Suprapubic skin (tissue), 4 donors: ENCODE measurements around the gene RPRD2. TPM values are rescaled to one million over a fixed set of nuclear protein-coding genes. Genes with fewer than 3 reads are reported as not detected.
A peak's percentile ranks its signal among the peaks of the same experiment; 100 is the strongest.
"Not testable (repeated sequence)": the region's sequence is repeated elsewhere in the genome, so short reads cannot be mapped to it uniquely, and the experiment has no call there.

Source experiments
- DNase-seq, 2 donors: peaks; one replicate each; pipeline ENCODE4 v3.0.0-alpha.2; 2019; ENCODE audit warnings: low spot score in 2 of 2
- H3K27ac ChIP-seq: fragments of 200-600 bp; sonication (generic); one replicate; pipeline ENCODE4 v1.5.1; 2019
- H3K27me3 ChIP-seq: fragments of 200-600 bp; sonication (generic); one replicate; pipeline ENCODE4 v1.5.1; 2019
- H3K36me3 ChIP-seq: fragments of 200-600 bp; sonication (generic); one replicate; pipeline ENCODE4 v1.5.1; 2019
- H3K4me1 ChIP-seq: fragments of 200-600 bp; sonication (generic); one replicate; pipeline ENCODE4 v1.5.1; 2019
- H3K4me3 ChIP-seq: fragments of 200-600 bp; sonication (generic); one replicate; pipeline ENCODE4 v1.5.1; 2019; ENCODE audit warnings: mild to moderate bottlenecking
- H3K9me3 ChIP-seq: fragments of 200-600 bp; sonication (generic); one replicate; pipeline ENCODE4 v1.5.1; 2019
- CTCF ChIP-seq, 2 donors: fragments of 200-600 bp in 1 of 2; fragments of 450-650 bp in 1 of 2; sonication (generic) in 1 of 2; IDR thresholded peaks; one replicate each; pipeline ENCODE4 v1.5.1; 2016 to 2019; ENCODE audit warnings: antibody characterized with exemption in 2 of 2, mild to moderate bottlenecking in 1 of 2, moderate library complexity in 1 of 2
- EP300 ChIP-seq: sonication (generic); formaldehyde crosslinking; IDR thresholded peaks from one replicate; pipeline ENCODE4 v1.6.1; 2017; ENCODE audit warnings: antibody characterized with exemption
- POLR2A ChIP-seq, 2 donors: fragments of 450-650 bp; IDR thresholded peaks; one replicate each; pipeline ENCODE4 v1.6.1; 2017; ENCODE audit warnings: antibody characterized with exemption in 2 of 2, mild to moderate bottlenecking in 2 of 2, moderate library complexity in 2 of 2
- POLR2AphosphoS5 ChIP-seq, 3 donors: sonication (generic); formaldehyde crosslinking; IDR thresholded peaks; one replicate each; pipeline ENCODE4 v1.6.1; 2017; ENCODE audit warnings: antibody characterized with exemption in 3 of 3
- WGBS: methylation state at CpG from one replicate; pipeline ENCODE4 v1.1.5; 2018; 5-methylcytosine and 5-hydroxymethylcytosine counted together
- total RNA-seq, 4 donors: library from RNA; depleted of rRNA; stranded (reverse); fragments of >200 nt; gene quantifications; one replicate each; pipeline ENCODE4 v1.1.0, GENCODE V29; 2016

RPRD2 gene
- 10 to 100 TPM; 22.2 to 39.0 (median 28.8) TPM for total RNA-seq

GRCh38 chr1:150363426-150364230 lies at the start of gene RPRD2:
RPRD2 (plus strand) TSS chr1:150364147; CDS start chr1:150364715, 568 bp downstream.
- Histone ChIP-seq H3K36me3 (no peaks in the 10 kb centered on the region), H3K27me3 (no peaks in the 10 kb centered on the region), H3K4me1 (peaks cover 19% of the 10 kb centered on the region), H3K4me3 (peak within 1 kb of the TSS; percentile 85), H3K27ac (peak within 1 kb of the TSS; percentile 98), H3K9me3 (no peaks in the 10 kb centered on the region)
- DNase-seq = peak; percentile 100
- TF ChIP-seq POLR2AphosphoS5 (IDR thresholded peaks at IDR 0.05) (peak; percentile 4 to 39 (median 38)), POLR2A (IDR thresholded peaks at IDR 0.05) (peak; percentile 17 to 19), CTCF (IDR thresholded peaks at IDR 0.05) (no peak), EP300 (no peak)
- under 1% methylated on average over 36 of the region's 36 CpGs for WGBS

- not testable (repeated sequence) for H3K27me3 ChIP-seq, H3K4me1 ChIP-seq, DNase-seq, H3K9me3 ChIP-seq, H3K36me3 ChIP-seq, H3K4me3 ChIP-seq, H3K27ac ChIP-seq
- 97% methylated on average over 4 of the region's 4 CpGs for WGBS
Measured at GRCh38 chr1:150314691-150315090, 49.3 kb upstream of the RPRD2 start.

- peak overlapping the region; percentile 69 for H3K4me3 ChIP-seq
- TF ChIP-seq POLR2AphosphoS5 (IDR thresholded peaks at IDR 0.05) (no peak), EP300 (no peak), CTCF (IDR thresholded peaks at IDR 0.05) (no peak), POLR2A (IDR thresholded peaks at IDR 0.05) (no peak)
- peak overlapping the region; percentile 87 for H3K27ac ChIP-seq
- H3K36me3 ChIP-seq = peaks cover 9% of the 10 kb centered on the region
- DNase-seq = peak in 1 of 2 donors; percentile 65
- 90% methylated on average over 8 of the region's 8 CpGs for WGBS
- no peaks in the 10 kb centered on the region for H3K9me3 ChIP-seq
- peaks cover 22% of the 10 kb centered on the region for H3K4me1 ChIP-seq
- no peaks in the 10 kb centered on the region for H3K27me3 ChIP-seq
Measured at GRCh38 chr1:150320667-150320978, 43.3 kb upstream of the RPRD2 start.

- H3K27me3 ChIP-seq = no peaks in the 10 kb centered on the region
- peak in 1 of 2 donors; percentile 61 for DNase-seq
- H3K9me3 ChIP-seq = no peaks in the 10 kb centered on the region
- H3K4me1 ChIP-seq = peaks cover 22% of the 10 kb centered on the region
- H3K27ac ChIP-seq = peak overlapping the region; percentile 87
- H3K36me3 ChIP-seq = peaks cover 21% of the 10 kb centered on the region
- TF ChIP-seq POLR2AphosphoS5 (IDR thresholded peaks at IDR 0.05) = no peak
- no peak for TF ChIP-seq EP300
- TF ChIP-seq CTCF (IDR thresholded peaks at IDR 0.05) = no peak
- no peak for TF ChIP-seq POLR2A (IDR thresholded peaks at IDR 0.05)
- H3K4me3 ChIP-seq = peak overlapping the region; percentile 69
- WGBS = under 1% methylated on average over 9 of the region's 9 CpGs
Measured at GRCh38 chr1:150321826-150322166, 42.2 kb upstream of the RPRD2 start.

GRCh38 chr1:150322310-150322709 lies 41.6 kb upstream of the RPRD2 start:
- WGBS = 84% methylated on average over 3 of the region's 3 CpGs

More at GRCh38 chr1:150322310-150322709, 41.6 kb upstream of the RPRD2 start:
- Histone ChIP-seq H3K4me3 (peak overlapping the region; percentile 69), H3K27ac (peak overlapping the region; percentile 87), H3K36me3 (peaks cover 26% of the 10 kb centered on the region), H3K4me1 (peaks cover 22% of the 10 kb centered on the region), H3K27me3 (no peaks in the 10 kb centered on the region), H3K9me3 (no peaks in the 10 kb centered on the region)
- TF ChIP-seq POLR2AphosphoS5 (IDR thresholded peaks at IDR 0.05) (no peak), EP300 (no peak), CTCF (IDR thresholded peaks at IDR 0.05) (no peak), POLR2A (IDR thresholded peaks at IDR 0.05) (no peak)
- peak in 1 of 2 donors; percentile 1 for DNase-seq
